Activated CD4-positive, alpha-beta T cell treated with anti-CD3 and anti-CD28 coated beads, Interleukin-2, Interleukin-4, amounts not matched to agents 100 ng/mL and 50 ng/mL, durations not matched to agents 16 hours and 8 hours (primary cell): ENCODE results near the gene TRPM5.

Experiments
- DNase-seq: peaks from one replicate; pipeline ENCODE4 v3.0.0-alpha.2; 2020; ENCODE audit warnings: low spot score

Gene TRPM5

DNA sequence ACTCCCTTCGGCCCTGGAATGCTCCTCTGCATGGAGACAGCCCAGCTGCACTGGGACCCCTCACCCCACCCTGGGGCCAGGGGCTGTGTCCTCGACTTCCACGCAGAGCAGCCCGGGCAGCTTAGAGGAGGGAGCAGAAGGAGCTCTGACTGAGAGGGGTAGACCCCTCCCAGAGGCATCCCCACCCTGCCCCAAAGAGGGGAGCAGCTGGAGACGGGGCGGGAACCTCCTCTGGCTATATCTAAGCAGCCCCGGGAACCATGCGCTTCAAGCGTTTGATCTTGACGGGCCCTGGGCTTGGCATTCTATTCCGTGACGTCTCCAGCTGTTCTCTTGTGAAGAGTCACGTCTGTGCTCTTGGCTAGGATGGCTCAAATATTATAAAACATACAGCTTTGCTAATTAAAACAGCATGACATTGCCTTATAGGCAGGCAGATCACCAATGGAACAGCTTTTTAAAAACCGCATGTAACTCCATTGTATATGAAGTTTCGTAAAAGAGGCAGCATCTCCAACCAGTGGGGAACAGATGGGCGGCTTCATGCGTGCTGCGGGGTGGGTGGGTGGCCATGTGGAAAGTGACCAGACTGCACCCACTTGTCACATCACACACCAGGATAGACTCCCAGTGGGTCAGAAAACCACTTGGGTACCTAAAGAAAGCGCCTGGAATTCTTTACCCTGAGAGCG, 8.2 kb upstream of the TRPM5 start:
- no peak for DNase-seq

DNA sequence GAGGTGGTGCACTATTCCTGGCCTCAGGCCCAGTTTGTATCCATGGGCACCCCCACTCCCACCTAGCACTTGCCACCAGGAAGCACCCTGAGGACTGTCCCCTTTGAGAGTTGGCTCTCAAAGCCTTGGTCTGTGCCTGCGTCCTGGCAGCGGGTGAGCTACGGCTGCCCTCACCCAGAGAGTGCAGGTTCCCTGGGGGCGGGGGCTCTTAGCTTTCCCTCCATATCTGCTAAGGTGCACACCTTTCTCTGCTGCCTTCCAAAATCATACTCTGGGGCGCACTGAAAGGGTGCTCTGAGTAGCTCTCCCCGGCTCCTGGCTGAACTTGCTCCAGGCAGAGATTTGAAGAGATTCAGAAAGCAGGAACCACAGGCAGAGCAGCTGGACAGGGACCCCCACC, 7.6 kb upstream of the TRPM5 start:
- no peak for DNase-seq

DNA sequence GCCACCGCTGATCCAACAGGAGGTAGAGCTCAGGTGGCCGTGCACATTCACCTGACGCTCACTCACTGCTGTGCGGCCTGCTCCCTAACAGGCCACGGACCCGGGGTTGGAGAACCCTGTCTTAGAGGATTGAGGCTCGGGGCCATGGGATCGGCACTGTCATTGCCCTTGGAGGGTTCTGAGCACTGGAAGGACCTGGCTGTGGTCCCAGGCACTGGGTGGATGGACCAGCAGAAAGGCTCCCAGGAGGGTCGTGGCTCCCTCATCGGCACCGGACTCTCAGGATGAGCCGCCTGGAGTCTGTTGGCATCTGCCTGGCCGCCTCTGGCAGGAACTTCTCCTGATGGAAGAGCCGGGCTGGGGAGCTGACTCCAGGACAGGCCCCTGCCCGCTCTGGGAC, 7.0 kb upstream of the TRPM5 start:
- no peak for DNase-seq

DNA sequence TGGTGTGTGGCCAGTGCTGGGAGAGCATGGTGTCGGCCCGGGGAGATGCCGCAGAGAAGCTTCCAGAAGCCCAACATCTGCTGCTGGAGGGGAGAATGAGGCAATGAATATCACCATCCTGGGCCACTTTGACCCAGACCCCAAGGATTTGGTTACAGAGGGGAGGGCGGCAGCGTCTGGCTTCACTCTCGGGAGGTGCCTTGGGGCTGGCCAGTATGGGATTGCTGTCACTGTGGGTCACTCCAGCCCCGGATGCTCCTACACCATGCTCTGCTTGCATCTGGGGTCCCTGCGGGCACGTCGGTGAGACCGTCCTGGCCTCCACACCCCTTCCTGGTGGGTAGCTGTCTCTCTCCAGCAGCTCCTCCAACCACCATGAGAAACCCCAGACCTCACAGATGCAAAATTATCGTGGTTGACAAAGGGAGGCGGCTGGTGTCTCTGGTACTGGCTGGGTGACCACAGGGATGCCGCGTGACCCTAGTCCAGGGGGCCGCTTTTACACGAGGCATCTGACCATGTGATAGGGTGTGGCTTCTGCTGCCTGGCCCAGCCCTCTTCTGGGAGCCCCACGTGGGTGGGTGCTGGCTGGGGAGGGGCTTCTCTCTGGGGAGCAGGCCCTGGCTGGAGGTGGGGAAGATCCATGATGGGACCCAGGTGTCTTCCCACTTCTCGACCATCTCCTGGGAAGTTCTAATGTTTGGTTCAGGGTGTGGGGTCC, 6.2 kb upstream of the TRPM5 start:
- no peak for DNase-seq

DNA sequence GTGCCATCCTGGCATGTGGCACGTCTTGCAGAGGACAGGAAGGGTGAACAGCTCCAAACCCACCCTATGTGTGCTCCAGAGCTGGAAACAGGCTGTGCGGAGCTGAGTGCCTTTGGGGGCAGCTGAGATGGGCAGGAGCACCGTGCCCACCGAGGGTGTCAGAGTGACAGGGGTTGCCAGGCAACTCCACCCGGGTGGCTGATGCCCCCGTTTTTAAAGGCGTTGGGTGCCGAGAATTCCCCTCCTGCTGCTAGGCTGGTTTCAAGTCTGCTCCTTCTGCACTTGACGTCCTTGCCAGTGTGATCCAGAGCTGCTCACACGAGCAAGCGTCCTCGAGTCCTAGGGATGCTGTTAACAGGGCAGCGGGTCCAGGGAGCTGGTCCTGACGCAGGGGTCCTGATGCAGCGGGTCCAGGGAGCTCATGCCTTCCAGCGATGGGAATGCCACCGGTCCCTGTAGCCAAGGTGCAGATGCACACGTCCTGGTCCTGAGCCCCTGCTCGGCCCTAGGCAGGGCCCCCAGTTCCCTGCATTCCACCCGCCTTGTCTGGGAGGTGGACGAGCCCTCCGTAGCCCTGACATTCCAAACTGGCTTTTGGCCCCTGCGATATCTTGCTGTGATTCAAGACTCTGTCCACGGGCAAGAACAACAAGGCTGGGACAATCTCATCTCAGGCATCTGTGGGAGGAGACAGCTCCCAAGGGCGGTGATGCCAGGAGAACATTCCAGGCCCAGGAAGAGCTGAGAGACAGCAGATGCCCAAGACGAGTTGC, 5.4 kb upstream of the TRPM5 start:
- no peak for DNase-seq

DNA sequence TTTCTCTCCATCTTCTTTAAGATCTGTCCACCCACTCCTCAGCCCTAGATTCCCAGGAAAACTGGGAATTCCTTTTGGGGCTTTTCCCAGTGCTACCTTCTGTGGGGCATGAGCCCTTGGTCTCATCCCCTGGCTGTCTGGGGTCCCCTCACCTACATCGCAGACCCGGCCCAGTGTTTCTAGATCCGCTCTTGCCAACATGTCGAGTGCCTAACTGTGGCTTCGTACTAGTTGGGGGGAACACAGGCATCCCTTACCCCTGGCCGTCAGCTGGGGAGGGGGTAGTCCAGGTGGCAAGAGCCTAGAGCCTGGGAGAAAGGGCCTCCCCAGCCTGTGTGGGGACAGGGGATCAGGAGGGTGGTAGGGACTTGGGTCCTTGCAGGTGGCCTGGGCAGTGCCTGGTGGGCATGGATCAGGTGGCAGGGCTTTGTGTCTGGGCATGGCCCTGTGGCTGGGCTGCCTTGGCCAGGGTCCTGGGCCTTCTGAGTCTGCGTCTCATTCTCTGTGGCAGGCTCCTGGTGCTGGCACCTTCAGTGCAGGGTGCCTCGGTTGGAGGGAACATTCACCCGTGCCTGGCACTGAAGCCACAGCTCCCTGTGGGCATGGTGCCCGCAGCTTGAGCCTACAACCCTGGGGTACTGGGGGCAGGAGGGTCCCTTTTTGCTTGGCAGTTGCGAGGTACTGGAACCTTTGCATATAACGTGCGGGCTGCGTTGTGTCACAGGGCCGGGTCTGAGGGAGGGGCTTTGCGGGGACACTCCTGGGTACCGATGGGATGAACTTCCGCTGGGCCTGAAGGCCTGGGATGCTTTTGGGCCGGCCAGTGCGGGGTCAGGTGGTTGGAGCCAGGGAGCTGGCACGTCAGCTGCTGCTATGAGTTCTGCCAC, 4.6 kb upstream of the TRPM5 start:
- no peak for DNase-seq

DNA sequence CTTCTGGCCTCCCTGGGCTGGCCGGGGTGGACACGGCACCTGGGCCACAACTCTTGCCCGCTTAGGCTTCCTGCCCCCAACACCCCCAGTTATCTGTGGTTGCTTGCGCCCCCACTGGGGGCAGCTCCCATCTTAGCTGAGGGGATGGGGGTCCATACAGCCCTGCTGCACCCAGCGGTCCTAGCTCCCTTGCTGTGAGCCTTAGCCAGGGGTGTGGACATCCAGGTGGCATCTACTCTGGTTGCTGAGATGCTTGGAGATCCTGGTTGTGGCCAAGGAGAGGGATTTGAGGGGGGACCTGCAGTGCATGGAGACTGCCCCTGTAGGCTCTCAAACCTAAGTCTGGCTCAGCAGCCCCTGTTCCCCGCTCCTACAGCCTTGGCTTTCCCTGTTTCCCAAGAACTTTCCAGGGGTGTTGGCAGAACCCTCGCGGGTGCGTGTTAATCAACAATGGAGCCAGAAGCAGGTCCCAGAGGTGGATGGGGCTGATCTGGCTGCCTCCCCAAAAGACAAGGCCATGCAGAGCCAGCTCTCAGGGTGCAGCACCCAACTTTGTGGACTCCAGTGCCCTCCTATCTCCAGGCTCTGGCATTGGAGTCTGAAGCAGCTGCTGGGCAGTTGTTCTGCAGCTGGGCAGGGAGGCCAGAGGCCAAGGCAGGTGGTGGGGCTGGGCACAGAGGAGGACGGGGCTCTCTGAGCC, 3.8 kb upstream of the TRPM5 start:
- no peak for DNase-seq

DNA sequence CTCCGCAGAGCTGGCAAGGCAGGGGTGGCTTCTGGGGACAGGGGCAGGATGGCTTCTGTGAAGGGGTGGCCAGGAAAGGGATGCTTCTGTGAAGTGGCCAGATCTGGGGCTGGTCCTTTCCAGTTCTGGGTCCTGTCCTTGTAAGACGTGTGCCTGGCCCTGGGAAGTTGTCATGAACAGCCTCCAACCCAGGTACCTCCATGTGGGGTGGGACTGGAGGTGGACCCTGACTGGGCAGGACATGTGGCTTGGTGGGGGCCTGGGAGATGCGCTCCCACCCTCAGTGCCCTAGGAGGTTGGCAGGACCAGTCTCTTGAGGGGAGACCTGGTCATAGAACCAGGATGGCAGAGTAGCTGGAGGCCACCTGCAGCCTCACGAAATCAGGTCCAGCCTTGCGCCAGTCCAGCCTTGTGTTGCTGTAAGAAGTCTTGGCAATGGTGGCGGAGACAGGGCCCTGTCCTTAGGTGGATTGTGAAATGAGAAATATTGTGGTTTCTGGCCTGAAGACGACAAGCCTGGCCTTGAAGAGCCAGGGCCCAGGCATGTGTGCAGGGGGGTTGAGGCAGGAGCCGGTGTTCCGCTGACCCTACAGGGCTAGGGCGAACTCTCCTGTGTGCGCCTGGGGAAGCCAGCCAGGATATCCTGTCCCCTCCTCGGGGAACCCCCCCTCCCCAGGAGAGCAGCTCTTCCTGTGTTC, 3.1 kb upstream of the TRPM5 start:
- no peak for DNase-seq

DNA sequence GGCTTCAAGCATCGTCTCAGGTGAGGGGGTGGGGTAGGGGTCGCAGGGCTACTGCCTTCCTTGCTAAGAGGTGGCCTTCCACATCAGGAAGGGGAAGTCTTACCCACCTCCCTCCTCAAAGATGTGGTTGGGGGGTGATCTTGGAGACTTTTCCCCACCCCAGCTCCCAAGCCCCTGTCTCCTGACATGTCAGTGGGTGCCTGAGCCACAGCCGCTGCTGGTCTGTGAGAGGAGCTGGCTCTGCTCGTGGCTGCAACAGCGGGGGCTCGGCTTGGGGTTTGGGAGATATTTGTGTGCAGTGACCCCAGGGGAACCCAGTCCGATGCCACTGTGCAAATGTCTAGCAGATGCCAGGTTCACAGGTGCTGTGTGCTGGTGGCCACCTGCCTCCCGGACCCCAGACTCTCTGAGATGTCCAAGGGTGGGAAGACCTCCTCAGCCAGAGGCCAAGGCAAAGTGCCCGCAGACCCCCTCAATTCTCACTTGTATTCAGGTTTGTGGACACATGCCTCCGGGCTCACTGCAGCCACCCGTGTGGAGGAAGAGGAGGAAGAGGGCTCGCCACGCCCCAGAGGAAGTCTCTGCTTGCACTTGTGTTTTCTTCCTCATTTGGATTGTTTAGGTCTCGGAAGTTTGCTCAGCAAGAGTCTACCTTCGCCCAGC, 2.4 kb upstream of the TRPM5 start:
- no peak for DNase-seq

DNA sequence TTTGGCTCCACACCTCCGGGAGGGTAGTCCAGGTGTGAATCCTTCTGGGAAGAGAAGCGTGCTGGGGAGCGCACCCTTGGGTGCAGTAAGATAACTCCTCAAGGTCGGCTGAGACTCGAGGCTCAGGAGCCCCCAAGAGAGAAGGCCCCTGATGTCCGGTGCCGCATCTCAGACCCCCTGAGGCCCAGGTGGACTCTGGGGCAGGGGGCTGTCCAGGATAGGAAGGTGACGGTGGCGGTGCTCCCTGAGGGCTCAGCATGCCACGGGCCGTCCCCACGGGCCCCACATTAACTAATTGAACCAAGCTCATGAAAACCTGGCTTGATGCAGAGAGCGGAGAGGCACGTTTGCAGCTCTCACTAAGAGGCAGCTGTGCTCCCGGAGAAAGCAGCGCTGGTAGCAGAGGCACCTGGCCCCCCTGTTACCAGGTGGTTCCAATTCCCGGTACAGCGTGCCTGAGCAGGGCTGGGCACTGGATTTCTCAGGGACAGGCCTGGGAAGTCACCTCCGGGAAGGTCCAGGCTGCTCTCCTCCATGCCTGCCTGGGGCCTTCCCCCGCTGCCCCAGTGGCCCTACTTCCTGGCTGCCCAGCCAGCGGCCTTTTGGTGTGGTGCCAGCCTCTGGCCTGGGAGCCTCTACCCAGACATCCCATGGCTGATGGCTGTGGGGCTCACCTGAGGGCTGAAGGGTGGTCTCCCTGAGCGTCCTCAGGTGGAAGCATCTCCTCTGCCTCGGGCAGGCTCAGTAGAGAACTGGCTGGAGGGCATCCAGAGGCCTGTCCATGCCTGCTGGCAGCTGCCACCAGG, 1.6 kb upstream of the TRPM5 start:
- DNase-seq: no peak

DNA sequence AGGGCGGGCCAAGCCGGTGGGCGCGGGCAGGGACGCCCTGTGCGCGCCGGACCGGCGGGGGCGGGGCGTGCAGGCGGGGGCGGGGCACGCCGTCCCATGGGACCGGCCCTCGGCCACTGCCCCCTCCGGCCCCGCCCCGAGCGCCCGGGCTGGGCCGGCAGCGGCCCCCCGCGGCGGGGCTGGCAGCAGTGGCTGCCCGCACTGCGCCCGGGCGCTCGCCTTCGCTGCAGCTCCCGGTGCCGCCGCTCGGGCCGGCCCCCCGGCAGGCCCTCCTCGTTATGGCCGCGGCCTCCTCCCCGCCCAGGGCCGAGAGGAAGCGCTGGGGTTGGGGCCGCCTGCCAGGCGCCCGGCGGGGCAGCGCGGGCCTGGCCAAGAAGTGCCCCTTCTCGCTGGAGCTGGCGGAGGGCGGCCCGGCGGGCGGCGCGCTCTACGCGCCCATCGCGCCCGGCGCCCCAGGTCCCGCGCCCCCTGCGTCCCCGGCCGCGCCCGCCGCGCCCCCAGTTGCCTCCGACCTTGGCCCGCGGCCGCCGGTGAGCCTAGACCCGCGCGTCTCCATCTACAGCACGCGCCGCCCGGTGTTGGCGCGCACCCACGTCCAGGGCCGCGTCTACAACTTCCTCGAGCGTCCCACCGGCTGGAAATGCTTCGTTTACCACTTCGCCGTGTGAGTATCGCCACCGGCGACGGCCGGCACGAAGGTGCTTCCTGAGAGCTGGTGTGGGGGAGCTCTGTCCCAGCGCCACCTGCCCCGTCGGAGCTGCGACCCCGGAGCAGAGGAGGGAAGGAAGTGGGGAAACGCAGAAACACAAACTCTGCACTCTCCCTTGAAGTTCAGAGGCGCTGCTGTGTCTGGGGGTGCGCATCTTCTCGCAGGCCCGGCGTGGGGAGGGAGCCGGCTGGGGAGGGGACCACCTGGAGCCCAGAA, 769 bp upstream of the TRPM5 start, which contains the start of gene KCNQ1:
Gene KCNQ1 (plus strand): TSS at position 188 of the 925 bp plus-strand sequence. CDS start 91 bp downstream, at position 279.
- peak; percentile 25 for DNase-seq

DNA sequence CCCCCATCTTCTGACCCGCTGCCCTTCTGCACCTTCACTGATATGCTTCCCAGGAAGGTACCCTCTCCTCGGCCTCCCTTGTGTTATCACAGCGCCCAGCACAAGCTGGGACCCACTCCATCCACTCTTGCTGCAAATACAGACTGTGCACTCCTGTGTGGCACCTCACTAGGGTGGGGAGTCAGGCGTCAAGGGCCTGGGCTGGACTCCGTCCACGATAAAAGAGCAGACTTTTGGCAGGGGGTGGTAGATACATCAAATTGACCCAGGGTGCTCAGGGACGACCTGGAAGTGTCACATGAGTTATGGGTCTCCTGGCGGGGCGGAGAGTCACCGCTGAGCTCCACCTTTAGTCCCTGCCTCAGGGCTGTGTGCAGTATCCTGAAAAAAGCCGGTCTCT, 908 bp downstream of the TRPM5 start:
- DNase-seq: no peak

DNA sequence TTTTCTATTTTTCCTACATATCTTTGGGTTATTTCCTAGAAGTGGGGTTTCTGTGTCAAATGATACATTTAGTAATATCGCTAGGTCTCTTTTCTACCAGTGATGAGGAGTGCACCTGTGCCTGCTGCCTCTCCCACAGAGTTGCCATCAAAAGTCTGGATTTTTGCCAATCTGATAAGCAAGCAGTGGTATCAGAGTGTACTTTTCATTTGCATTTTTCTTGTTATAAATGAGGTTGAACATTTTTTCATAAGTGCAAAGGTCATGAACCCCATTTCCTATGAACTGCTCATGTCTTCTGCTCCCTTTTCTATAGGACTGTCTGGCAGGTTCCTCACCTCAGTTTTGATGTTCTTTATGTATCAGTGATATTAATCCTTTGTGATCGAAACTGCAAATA, 1.7 kb downstream of the TRPM5 start:
- DNase-seq: no peak

DNA sequence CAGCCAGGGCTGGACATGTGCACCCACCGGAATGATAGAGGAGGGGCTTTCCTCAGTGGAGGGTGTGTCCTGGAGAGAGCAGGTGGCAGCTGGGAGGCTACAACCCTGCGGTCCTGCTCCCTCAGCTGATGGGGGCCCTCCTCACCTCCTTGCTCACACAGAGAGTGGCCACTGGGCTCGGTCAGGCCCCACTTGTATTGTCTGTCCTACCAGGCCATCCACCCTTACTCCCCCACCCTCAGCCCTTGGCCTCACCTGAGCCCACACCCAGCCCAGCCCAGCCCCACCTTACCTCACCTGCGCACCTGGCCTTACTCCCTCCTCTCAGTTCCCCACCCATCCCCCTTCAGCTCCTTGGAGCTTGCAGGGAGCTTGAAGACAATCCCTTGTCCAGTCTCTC, 3.1 kb downstream of the TRPM5 start:
- no peak for DNase-seq

DNA sequence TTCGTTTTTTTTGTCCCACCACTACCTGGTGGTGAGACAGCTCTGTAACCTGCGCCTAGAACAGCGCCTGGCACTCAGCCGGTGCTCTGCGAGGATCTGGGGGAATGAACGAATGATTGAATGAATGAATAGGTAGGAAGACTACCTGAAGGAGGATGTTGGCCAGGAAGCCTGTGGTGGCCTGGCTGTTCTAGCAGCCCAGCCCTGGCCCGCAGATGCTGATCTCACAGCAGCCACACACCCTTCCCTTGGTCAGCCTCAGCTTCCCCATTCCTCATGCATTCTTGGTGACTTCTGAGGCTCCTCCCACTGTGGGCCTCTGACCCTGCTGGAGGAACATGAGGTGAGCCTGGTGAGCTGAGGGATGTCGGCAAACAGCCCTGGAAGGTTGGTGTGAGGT, 3.7 kb downstream of the TRPM5 start:
- DNase-seq: no peak

DNA sequence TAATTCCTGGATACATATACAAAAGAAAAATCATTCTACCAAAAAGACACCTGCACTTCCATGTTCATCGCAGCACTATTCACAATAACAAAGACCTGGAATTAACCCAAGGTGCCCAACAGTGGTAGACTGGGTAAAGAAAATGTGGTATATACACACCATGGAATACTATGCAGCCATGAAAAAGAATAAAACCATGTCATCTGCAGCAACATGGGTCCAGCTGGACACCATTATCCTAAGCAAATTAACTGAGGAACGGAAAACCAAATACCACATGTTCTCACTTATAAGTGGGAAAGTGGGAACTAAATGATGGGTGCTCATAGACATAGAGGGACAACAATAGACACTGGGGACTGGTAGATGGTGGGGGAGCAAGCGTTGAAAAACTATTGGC, 4.5 kb downstream of the TRPM5 start:
- DNase-seq: no peak

DNA sequence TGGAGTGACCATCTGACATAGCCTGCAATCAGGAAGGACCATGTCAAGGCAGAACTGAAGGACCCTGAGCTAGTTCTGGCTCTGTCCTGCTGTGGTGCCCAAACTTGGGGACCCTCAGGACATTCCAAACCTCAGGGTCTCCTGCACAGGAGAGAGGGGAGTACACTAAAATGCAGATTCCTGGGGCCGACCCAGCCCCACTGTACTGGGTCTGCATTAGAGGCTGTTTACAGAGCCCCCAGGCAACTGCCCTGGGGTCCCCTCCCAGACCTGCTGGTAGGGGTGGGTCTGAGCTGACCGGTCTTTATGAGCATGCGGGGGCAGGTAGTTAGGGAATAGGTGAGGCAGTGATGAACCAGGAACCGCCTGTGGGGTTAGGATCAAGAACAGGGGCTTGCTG, 6.8 kb downstream of the TRPM5 start:
- no peak for DNase-seq

DNA sequence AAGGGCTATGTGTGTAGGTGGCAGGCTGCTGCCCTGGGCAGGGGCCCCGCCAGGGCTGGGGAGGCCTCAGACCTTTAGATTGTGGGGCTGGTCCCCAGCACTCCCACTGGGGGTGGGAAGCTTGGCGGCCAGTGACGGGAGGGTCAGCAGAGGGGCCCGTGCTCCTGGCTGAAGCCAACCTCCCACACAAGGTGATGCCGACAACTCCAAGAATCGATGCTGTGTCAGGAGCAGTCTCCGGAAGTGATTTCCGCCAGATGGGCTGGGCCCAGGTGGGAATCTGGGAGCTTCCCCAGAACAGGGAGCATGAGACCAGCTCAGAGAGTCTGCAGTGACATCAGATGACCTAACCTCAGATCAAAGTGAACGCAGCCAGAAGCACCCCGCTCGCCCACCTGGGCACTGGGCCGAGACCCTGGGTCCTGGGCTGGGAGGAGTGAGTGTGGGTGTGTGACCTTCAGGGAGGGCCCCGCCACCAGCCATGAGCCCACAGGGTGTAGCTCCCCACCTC, 7.7 kb downstream of the TRPM5 start:
- no peak for DNase-seq
